NT2/D1 (cell line): Measurements from ENCODE around the gene KIF13A.

Source experiments
- SUZ12 ChIP-seq: IDR thresholded peaks from 2 replicates; pipeline ENCODE4 v1.6.1; 2011; ENCODE audit not compliant: insufficient read length, insufficient read depth; ENCODE audit errors: extremely low read depth
- ZNF274 ChIP-seq: IDR thresholded peaks from 2 replicates; pipeline ENCODE4 v1.6.1; 2011; ENCODE audit warnings: mild to moderate bottlenecking, low read depth, low read length

- TF ChIP-seq SUZ12: no peak
- no peak for TF ChIP-seq ZNF274
These were observed 106.2 kb downstream of the KIF13A start for GRCh38 chr6:17881085-17881858.
